ENCODE measurements around the gene PITPNC1.
"Not testable (repeated sequence)": the region's sequence is repeated elsewhere in the genome, so short reads cannot be mapped to it uniquely, and the experiment has no call there.

The PITPNC1 gene

DNA sequence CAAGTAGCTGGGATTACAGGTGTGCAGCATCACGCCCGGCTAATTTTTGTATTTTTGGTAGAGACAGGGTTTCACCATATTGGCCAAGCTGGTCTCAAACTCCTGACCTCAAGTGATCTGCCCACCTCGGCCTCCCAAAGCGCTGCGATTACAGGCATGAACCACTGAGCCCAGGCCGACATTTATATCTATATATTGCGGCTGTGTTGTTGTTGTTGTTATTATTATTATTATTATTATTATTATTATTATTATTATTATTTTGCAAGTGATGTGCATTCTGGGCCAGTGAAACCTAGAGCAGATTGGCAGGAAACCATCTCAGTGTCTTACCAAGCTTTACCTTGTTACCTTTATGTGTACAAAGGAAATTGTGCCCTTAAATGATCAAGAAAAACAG is 253.8 kb downstream of the PITPNC1 start:
- not testable (repeated sequence) for DNase-seq

GRCh38 chr17:67632141-67632540 is 255.1 kb downstream of the PITPNC1 start:
- no peak for DNase-seq

DNA sequence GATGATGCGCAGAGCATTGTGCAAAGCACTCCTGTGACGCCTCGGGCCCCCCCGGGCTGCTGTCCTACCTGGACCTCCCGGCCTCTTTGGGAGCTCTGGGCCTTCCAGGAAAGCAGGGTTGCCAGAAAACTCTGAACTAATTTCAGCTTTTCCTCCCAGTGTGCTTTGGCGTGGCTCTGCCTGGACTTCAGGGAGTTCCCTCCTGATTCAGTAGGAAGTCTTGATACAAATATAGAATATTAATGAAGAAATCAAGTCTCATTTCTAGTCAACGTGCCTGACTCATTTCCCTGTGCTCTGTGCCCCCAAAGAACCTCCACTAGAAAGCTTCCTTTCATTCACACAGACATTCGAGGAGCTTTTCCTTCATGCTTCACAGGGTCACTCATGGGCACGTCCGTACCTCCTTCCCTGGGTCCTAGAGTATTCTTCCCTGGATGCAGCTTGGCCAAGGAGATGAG is 256.7 kb downstream of the PITPNC1 start:
- no peak for DNase-seq

- no peak for DNase-seq
Observed at GRCh38 chr17:67635681-67636080, 258.6 kb downstream of the PITPNC1 start.

DNA sequence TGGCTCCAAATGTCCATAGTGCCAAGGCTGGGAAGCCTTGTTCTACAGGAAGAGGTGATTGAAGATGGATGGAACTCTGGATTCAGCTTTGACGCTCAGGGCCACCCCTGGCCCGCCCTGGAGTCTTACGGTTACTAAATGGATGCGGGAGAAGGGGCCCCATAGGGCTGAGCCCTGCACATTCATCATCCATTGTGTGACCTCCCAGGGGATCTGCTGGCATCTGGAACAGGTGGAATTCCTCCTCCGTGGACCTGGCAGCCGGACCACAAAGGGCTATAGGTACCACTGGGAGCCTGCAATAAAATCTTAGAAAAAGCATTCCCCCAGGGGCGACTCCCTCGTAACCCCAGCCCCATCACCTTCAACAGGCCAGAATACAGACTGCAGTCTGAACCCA is 259.2 kb downstream of the PITPNC1 start:
- no peak for DNase-seq

DNA sequence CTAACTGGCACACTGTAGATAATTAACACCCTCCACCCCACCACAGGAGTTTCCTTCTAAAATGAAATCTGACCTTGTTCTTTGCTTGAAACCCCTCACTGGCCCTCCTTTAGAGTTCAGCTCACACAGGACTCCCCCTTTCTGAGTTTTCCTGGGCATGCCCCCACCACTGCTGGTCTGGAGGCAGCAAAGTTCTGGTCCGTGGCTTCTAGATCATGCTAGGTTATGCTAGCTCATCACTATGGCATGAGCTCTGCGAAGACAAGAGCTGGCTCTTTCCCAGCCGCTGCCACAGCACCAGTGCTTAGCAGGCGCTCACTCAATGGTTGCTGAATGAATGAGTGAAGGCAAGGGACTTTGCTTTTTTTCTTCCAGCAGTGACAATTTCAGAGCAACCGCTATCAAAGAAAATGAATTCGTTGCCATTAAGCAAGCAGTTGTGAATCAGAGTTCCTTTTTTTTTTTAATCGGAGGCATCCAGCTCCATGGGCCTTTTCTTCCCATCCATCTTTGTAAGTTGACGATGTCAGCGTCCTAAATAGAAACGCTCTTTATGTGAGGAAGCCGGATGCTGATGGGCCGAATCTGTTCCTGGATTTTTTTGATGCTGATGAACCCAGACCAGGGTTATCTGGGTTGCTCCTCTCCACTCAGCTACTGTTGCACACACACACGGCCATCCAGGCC is 259.9 kb downstream of the PITPNC1 start:
- DNase-seq = no peak

- DNase-seq = no peak
Observed at GRCh38 chr17:67637901-67638641, 261.0 kb downstream of the PITPNC1 start.

- no peak for DNase-seq
Observed at GRCh38 chr17:67638871-67639270, 261.8 kb downstream of the PITPNC1 start.

GRCh38 chr17:67639555-67639954 is 262.5 kb downstream of the PITPNC1 start:
- no peak for DNase-seq

DNA sequence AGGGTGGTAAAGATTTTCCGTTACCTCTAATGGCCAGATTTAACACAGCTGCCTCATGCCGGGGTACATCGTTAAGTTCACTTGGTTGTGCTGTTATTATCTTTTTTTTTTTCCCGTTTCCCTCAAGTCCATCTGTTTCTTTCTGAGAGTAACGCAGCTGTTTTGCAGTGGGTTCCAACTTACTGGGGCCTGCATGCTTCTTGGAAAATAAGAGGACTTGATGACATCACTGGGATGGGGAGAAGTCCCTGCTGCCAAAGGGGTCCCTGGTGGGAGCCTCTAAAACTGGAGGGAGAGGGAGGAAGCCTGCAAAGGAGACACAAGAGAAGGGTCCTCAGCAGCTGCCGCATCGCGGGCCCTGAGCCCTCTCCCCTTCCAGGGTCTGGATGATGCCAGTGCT is 262.9 kb downstream of the PITPNC1 start:
- no peak for DNase-seq

DNA sequence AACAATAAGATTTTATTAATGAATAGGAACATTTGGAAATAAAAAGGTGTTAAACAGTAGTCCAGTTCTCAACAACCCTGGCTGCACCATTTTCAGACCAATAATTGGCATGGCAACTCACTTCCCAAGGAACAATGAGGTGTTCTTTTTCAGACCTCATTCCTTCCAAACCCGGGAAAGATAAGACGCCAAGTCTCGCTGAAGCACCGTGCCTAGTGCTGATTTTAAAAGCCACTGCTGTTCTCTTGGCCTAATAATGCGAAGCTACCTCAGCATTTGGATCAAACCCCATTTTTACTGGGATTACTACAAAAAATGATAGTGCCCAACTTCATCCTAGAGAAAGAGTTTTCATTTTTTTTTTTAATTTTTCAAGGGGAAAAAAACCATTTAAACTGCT is 265.4 kb downstream of the PITPNC1 start:
- no peak for DNase-seq

GRCh38 chr17:67644061-67644460 is 267.0 kb downstream of the PITPNC1 start:
- DNase-seq = no peak

GRCh38 chr17:67645195-67645594 is 268.1 kb downstream of the PITPNC1 start:
- not testable (repeated sequence) for DNase-seq

DNA sequence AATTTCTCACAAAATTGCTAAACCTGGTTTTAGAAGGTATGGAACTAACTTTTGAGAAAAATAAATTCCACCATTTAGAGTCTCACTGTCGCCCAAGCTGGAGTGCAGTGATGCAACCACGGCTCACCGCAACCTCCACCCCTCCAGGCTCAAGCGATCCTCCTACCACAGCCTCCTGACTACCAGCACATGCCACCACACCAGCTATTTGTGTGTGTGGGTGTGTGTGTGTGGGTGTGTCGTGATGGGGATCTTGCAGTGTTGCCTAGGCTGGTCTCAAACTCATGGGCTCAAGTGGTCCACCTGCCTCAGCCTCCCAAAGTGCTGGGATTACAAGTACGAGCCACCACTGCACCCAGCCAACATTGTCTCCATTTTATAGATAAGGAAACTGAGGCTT is 269.4 kb downstream of the PITPNC1 start:
- peak in 1 of 2 donors; percentile 40 for DNase-seq

DNA sequence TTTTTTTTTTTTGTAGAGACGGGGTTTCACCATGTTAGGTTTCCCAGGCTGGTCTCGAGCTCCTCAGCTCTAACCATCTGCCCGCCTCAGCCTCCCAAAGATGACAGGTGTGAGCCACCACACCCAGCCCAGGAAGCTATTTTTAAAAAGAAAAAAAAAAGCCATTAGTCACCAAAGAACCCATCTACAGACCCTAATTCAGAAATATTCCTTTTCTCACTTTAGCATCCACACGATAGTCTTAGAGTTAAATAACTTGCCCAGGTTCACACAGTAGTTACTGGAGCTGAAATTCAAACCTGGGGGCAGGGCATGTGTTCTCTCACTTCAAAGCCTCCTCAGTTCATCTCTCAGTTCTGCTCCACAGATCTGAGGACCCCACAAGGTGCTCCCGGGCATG is 270.4 kb downstream of the PITPNC1 start:
- DNase-seq = no peak

DNA sequence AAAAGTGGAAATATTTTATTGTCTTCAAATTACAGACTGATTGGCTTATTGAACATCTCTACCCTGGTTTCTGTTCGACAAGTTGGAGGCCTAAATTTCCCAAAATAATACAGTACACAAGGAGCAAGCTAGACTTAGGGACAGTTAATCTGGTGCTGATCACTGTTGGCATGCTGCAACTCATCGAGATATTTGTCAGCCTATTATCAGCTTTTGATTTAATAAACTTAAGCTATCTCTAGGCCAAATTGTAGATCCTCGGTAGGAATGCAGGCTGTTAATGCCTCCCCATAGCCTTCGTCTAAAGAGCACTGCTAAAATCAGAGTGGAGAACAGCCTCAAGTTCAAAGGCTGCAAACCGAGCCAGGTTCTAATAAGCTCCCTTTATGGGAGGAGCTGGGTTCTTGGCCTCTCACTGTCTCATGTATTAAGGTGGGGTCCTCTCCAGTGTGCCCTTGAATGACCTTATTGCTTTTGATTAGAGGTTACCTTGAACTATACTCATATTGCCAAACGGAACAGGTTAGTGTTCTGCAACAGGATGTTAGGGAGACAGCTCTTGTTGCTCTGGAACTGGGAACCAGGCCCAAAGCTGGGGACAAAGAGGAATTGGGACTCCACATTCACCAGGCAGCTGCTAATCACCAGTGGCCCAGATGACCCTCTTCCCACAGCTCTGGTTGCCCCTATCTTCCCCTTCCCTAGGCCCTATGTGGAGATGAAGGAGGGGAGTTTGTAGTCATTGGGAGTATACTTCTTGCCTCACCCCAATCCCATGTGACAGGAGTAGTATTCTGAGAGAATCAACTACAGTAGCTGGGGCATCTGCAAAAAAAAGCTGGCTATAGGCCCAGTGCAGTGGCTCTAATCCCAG is 271.2 kb downstream of the PITPNC1 start:
- peak; percentile 44 to 57 for DNase-seq

GRCh38 chr17:67648906-67649295 is 271.8 kb downstream of the PITPNC1 start:
- DNase-seq = not testable (repeated sequence)

DNA sequence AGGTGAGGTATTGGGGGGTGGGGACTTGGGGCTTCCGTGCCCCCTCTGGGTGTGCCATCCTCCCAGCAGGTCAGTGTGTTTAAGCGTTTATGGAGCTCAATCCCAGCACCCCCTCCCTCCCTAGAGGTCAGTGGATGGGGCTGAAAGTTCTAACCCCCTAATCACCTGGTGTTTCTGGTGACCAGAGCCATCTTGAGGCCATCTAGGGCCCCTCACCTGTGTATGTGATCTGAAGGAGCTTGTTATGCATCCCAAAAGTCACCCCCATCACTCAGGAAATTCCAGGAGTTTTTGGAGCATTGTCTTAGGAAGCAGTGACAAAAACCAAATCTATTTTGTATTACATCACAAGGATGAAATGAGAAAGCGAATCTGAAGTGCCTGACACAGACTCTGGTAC is 272.8 kb downstream of the PITPNC1 start:
- no peak for DNase-seq

- DNase-seq = not testable (repeated sequence)
Observed at GRCh38 chr17:67651218-67651579, 274.1 kb downstream of the PITPNC1 start.

DNA sequence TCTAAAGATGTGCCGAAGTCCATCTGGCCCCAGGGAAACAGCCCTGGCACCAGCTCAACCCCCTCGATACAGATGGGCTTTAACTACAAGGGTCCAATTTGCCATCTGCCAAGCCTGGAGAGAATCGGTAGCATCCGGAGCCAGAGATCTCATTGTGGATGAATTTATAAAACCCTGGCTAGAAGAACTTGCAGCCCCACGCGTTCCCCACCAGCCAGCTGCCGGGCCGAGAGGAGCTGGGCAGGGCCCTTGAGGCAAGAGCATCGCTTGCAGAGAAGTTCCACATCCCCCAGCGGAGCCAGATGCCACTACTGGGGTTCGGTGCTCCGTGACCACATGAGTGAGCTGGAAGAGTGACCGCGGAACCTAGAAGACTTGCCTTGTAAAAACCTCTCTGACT is 275.4 kb downstream of the PITPNC1 start:
- no peak for DNase-seq

DNA sequence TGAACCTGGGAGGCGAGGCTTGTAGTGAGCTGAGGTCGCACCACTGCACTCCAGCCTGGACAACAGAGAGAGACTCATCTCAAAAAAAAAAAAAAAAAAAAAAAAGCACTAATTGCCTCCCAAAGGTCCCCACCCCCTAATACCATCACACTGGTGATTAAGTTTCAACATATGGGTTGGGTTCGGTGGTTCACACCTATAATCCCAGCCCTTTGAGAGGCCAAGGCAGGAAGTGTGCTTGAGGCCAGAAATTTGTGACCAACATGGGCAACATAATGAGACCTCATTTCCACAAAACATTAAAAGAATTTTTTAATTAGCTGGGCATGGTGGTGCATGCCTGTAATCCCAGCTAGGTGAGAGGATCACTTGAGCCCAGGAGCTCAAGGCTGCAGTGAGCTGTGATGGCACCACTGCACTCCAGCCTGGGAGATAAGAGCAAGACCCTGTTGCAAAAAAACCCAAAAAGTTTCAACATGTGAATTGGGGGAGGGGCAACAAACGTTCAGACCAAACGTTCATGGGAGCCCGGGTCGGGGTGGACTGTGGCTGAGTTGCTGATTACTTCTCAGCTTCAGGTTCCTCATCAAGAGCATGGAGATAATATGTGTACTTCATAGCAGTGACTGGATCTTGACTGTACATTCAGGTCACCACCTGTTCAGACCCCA is 278.5 kb downstream of the PITPNC1 start:
- no peak for DNase-seq

GRCh38 chr17:67656494-67657203 is 279.6 kb downstream of the PITPNC1 start:
- no peak for DNase-seq
